Transverse colon (tissue), 4 donors: ENCODE data around the gene GMDS. TPM values are rescaled to one million over a fixed set of nuclear protein-coding genes. Genes with fewer than 3 reads are reported as not detected.

Source experiments
- DNase-seq: peaks from one replicate; pipeline ENCODE4 v3.0.0-alpha.2; 2019
- H3K27ac ChIP-seq, 4 donors: fragments of 200-600 bp; sonication (generic); 2 replicates each; pipeline ENCODE4 v1.5.1; 2016 to 2018; ENCODE audit warnings: inconsistent platforms in 4 of 4
- H3K27me3 ChIP-seq: fragments of 200-600 bp; sonication (generic); 2 replicates; pipeline ENCODE4 v1.5.1; 2017; ENCODE audit warnings: inconsistent platforms
- H3K36me3 ChIP-seq, 4 donors: fragments of 200-600 bp; sonication (generic); 2 replicates each; pipeline ENCODE4 v1.5.1; 2017 to 2019; ENCODE audit warnings: inconsistent platforms in 4 of 4
- H3K4me1 ChIP-seq, 4 donors: fragments of 200-600 bp; sonication (generic); 2 replicates each; pipeline ENCODE4 v1.5.1; 2017 to 2020; ENCODE audit warnings: inconsistent platforms in 4 of 4
- H3K4me3 ChIP-seq, 4 donors: fragments of 200-600 bp; sonication (generic); 1 replicate in 1 of 4; 2 replicates in 3 of 4; pipeline versions ENCODE4 v1.5.1 to v1.6.1; 2017 to 2019; ENCODE audit warnings: inconsistent platforms in 4 of 4
- H3K9me3 ChIP-seq, 2 donors: fragments of 200-600 bp; sonication (generic); 2 replicates each; pipeline ENCODE4 v1.5.1; 2017 to 2019; ENCODE audit warnings: inconsistent platforms in 2 of 2
- CTCF ChIP-seq, 5 experiments: fragments of 200-600 bp in 3 of 5; fragments of 450-650 bp in 2 of 5; sonication (generic) in 3 of 5; IDR thresholded peaks; 1 replicate in 2 of 5; 2 replicates in 3 of 5; pipeline ENCODE4 v1.5.1; 2016 to 2017; ENCODE audit warnings: antibody characterized with exemption in 5 of 5, inconsistent platforms in 3 of 5, mild to moderate bottlenecking in 2 of 5, moderate library complexity in 1 of 5
- EP300 ChIP-seq: sonication (generic); formaldehyde crosslinking; IDR thresholded peaks from one replicate; pipeline ENCODE4 v1.6.1; 2017; ENCODE audit warnings: antibody characterized with exemption, low read depth
- POLR2A ChIP-seq: fragments of 450-650 bp; IDR thresholded peaks from one replicate; pipeline ENCODE4 v1.6.1; 2016; ENCODE audit warnings: antibody characterized with exemption, mild to moderate bottlenecking, moderate library complexity
- POLR2AphosphoS5 ChIP-seq, 3 donors: sonication (generic); formaldehyde crosslinking; IDR thresholded peaks; one replicate each; pipeline ENCODE4 v1.6.1; 2016; ENCODE audit warnings: antibody characterized with exemption in 3 of 3
- WGBS, 2 donors: methylation state at CpG; one replicate each; pipeline ENCODE4 v1.1.5; 2018; ENCODE audit warnings: low coverage in 1 of 2; 5-methylcytosine and 5-hydroxymethylcytosine counted together
- in situ Hi-C, 4 donors: fragments of 200-750 bp; cut with MboI; loops; one replicate each; pipeline versions ENCODE4 v1.15.0 to v1.15.1; 2017; ENCODE audit warnings: low sequenced_read_pairs in 3 of 4, low pct_ligation_motif_present in 1 of 4, low pct_unique_long_range_greater_than_20kb in 1 of 4
- intact Hi-C: fragments of 100-400 bp; cut with DNase I; formaldehyde crosslinking; loops from one replicate; pipeline ENCODE4 v1.15.1; 2023; ENCODE audit warnings: low total_unique reads
- total RNA-seq, 4 donors: library from RNA; depleted of rRNA; stranded (reverse); fragments of >200 nt; gene quantifications; one replicate each; pipeline ENCODE4 v1.1.0, GENCODE V29; 2016

GMDS gene
- total RNA-seq, 4 donors from 2014 or later = 66.2 to 546 (median 102) TPM

GRCh38 chr6:1949538-1949937, 295.9 kb downstream of the GMDS start:
- WGBS, 2 donors = 89 to 93% methylated on average over 2 of the region's 2 CpGs
- no peak overlapping the region for H3K27ac ChIP-seq
- H3K4me1 ChIP-seq = no peaks in the 10 kb centered on the region
- TF ChIP-seq EP300 (no peak), POLR2AphosphoS5 (IDR thresholded peaks at IDR 0.05) (no peak), CTCF (IDR thresholded peaks at IDR 0.05) (no peak), POLR2A (no peak)
- in situ Hi-C loops (no loop called here), intact Hi-C loops (no loop called here)
- no peak overlapping the region for H3K4me3 ChIP-seq
- no peak for DNase-seq
- peaks cover 0 to 4% (median 0%) of the 10 kb centered on the region in 4 donors for H3K36me3 ChIP-seq
- no peaks in the 10 kb centered on the region for H3K9me3 ChIP-seq
- H3K27me3 ChIP-seq = no peaks in the 10 kb centered on the region

- no peak overlapping the region for H3K27ac ChIP-seq
- no peak for TF ChIP-seq CTCF (IDR thresholded peaks at IDR 0.05)
- TF ChIP-seq POLR2AphosphoS5 (IDR thresholded peaks at IDR 0.05) = no peak
- no peak for TF ChIP-seq POLR2A
- TF ChIP-seq EP300 = no peak
- no peaks in the 10 kb centered on the region for H3K4me1 ChIP-seq
- intact Hi-C loops = no loop called here
- no peak for DNase-seq
- in situ Hi-C loops = no loop called here
- H3K9me3 ChIP-seq = no peaks in the 10 kb centered on the region
- no peaks in the 10 kb centered on the region for H3K27me3 ChIP-seq
- no peak overlapping the region for H3K4me3 ChIP-seq
- peaks cover 0 to 4% (median 0%) of the 10 kb centered on the region in 4 donors for H3K36me3 ChIP-seq
- WGBS, 2 donors = 94 to 95% methylated on average over 4 of the region's 4 CpGs
These were observed 297.5 kb downstream of the GMDS start for GRCh38 chr6:1947922-1948321.

- peaks cover 0 to 4% (median 0%) of the 10 kb centered on the region in 4 donors for H3K36me3 ChIP-seq
- H3K27ac ChIP-seq = no peak overlapping the region
- TF ChIP-seq EP300 (no peak), CTCF (IDR thresholded peaks at IDR 0.05) (no peak), POLR2AphosphoS5 (IDR thresholded peaks at IDR 0.05) (no peak), POLR2A (no peak)
- no peak for DNase-seq
- H3K9me3 ChIP-seq = no peaks in the 10 kb centered on the region
- H3K27me3 ChIP-seq = no peaks in the 10 kb centered on the region
- WGBS, 2 donors = 94 to 100% methylated on average over 2 to 3 of the region's 3 CpGs
- no peaks in the 10 kb centered on the region for H3K4me1 ChIP-seq
- in situ Hi-C loops (no loop called here), intact Hi-C loops (no loop called here)
- no peak overlapping the region for H3K4me3 ChIP-seq
These were observed 298.8 kb downstream of the GMDS start for GRCh38 chr6:1946583-1946982.

GRCh38 chr6:1945235-1945832, 300.1 kb downstream of the GMDS start:
- in situ Hi-C loops = no loop called here
- 85 to 88% methylated on average over 8 to 9 of the region's 9 CpGs for WGBS, 2 donors
- Histone ChIP-seq H3K27ac (no peak overlapping the region), H3K4me1 (no peaks in the 10 kb centered on the region), H3K9me3 (no peaks in the 10 kb centered on the region), H3K36me3 (peaks cover 0 to 4% (median 0%) of the 10 kb centered on the region in 4 donors), H3K27me3 (no peaks in the 10 kb centered on the region), H3K4me3 (no peak overlapping the region)
- intact Hi-C loops = no loop called here
- DNase-seq = no peak
- TF ChIP-seq POLR2A (no peak), POLR2AphosphoS5 (IDR thresholded peaks at IDR 0.05) (no peak), CTCF (IDR thresholded peaks at IDR 0.05) (no peak), EP300 (no peak)
